Esophagus muscularis mucosa (tissue), 4 donors: ENCODE measurements around the gene OR10J4.

ENCODE experiments used
- EP300 ChIP-seq: sonication (generic); formaldehyde crosslinking; IDR thresholded peaks from one replicate; pipeline ENCODE4 v1.6.1; 2017; ENCODE audit warnings: antibody characterized with exemption
- POLR2A ChIP-seq: fragments of 450-650 bp; IDR thresholded peaks from one replicate; pipeline ENCODE4 v1.6.1; 2017; ENCODE audit warnings: antibody characterized with exemption, moderate library complexity, mild to moderate bottlenecking, low read depth
- POLR2AphosphoS5 ChIP-seq, 2 donors: sonication (generic); formaldehyde crosslinking; IDR thresholded peaks; one replicate each; pipeline ENCODE4 v1.6.1; 2017; ENCODE audit warnings: antibody characterized with exemption in 2 of 2
- TF ChIP-seq, protein P1 (sequence below), 3 experiments: fragments of 200-600 bp in 2 of 3; fragments of 450-650 bp in 1 of 3; sonication (generic) in 2 of 3; IDR thresholded peaks; one replicate each; pipeline ENCODE4 v1.5.1; 2017 to 2019; ENCODE audit warnings: antibody characterized with exemption in 3 of 3, mild to moderate bottlenecking in 2 of 3, moderate library complexity in 1 of 3

DNA sequence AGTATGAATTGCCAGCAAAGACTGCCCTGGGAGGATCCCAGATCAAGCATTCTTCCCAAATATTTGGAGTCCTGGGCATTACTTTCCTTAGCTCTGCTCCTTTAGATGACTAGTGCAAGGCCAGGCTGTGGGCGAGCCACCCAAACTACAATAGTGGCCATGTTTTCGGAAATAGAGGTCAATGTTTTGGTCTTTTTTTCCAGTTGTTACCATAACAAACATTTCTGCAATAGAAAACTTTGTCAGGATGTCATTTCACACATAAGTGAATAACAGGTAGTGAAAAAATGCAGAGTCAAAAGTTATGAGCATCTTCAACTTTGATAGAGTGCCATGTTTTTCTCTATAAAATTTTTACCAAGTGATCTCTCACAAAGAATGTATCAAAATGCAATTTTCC, 25.2 kb upstream of the OR10J4 start:
- TF ChIP-seq, protein P1, sequence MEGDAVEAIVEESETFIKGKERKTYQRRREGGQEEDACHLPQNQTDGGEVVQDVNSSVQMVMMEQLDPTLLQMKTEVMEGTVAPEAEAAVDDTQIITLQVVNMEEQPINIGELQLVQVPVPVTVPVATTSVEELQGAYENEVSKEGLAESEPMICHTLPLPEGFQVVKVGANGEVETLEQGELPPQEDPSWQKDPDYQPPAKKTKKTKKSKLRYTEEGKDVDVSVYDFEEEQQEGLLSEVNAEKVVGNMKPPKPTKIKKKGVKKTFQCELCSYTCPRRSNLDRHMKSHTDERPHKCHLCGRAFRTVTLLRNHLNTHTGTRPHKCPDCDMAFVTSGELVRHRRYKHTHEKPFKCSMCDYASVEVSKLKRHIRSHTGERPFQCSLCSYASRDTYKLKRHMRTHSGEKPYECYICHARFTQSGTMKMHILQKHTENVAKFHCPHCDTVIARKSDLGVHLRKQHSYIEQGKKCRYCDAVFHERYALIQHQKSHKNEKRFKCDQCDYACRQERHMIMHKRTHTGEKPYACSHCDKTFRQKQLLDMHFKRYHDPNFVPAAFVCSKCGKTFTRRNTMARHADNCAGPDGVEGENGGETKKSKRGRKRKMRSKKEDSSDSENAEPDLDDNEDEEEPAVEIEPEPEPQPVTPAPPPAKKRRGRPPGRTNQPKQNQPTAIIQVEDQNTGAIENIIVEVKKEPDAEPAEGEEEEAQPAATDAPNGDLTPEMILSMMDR (IDR thresholded peaks at IDR 0.05): no peak
- no peak for TF ChIP-seq POLR2A
- TF ChIP-seq POLR2AphosphoS5 (IDR thresholded peaks at IDR 0.05): no peak
- no peak for TF ChIP-seq EP300
